ENCODE data around the gene GNAL.
A peak's percentile ranks its signal among the peaks of the same experiment; 100 is the strongest.

GNAL gene

DNA sequence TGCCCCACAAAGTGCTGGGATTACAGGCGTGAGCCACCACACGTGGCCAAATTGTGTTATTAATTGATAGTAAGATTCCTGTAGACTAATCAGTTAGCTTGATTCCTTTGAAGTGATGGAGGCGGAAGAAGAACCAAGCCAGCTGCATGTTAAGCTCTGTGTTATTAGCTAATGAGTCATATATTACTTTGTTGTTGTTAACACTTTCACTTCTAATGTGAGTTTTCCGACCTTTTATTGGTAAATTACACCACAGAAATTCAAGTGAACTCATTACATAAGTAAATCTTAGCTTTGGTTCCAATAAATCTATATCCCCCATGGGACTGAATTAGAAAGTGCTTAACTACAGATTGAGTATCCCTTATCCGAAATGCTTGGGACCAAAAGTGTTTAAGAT lies 182.4 kb downstream of the GNAL start:
- TF ChIP-seq OSR1 (CRISPR knock-in tag; IDR thresholded peaks at IDR 0.05) (no peak), POU6F1 (CRISPR knock-in tag; IDR thresholded peaks at IDR 0.05; ENCODE audit: borderline replicate concordance, low read depth) (no peak), ZNF565 (CRISPR knock-in tag; conservative IDR thresholded peaks at IDR 0.05; ENCODE audit: low read depth) (no peak), GLIS3 (CRISPR knock-in tag; IDR thresholded peaks at IDR 0.05) (no peak), ESRRG (CRISPR knock-in tag; IDR thresholded peaks at IDR 0.05) (no peak), ZFP30 (CRISPR knock-in tag; IDR thresholded peaks at IDR 0.05) (no peak), TCF4 (CRISPR knock-in tag; IDR thresholded peaks at IDR 0.05; ENCODE audit: borderline replicate concordance) (no peak), CSDC2 (CRISPR knock-in tag; IDR thresholded peaks at IDR 0.05) (no peak), ARNTL (CRISPR knock-in tag; IDR thresholded peaks at IDR 0.05; ENCODE audit: borderline replicate concordance, low read depth) (no peak), TOX (CRISPR knock-in tag; IDR thresholded peaks at IDR 0.05; ENCODE audit: borderline replicate concordance) (no peak), PPARA (CRISPR knock-in tag; IDR thresholded peaks at IDR 0.05; ENCODE audit: borderline replicate concordance) (no peak), ZC3H10 (CRISPR knock-in tag; IDR thresholded peaks at IDR 0.05) (no peak), RARB (CRISPR knock-in tag; IDR thresholded peaks at IDR 0.05) (no peak), ZNF70 (CRISPR knock-in tag; IDR thresholded peaks at IDR 0.05) (no peak), BACH2 (CRISPR knock-in tag; IDR thresholded peaks at IDR 0.05; ENCODE audit: borderline replicate concordance) (no peak)
- ATAC-seq: no peak

GRCh38 chr18:11872479-11873136 lies 183.5 kb downstream of the GNAL start:
- ATAC-seq: peak; percentile 76
- TF ChIP-seq, protein P1, sequence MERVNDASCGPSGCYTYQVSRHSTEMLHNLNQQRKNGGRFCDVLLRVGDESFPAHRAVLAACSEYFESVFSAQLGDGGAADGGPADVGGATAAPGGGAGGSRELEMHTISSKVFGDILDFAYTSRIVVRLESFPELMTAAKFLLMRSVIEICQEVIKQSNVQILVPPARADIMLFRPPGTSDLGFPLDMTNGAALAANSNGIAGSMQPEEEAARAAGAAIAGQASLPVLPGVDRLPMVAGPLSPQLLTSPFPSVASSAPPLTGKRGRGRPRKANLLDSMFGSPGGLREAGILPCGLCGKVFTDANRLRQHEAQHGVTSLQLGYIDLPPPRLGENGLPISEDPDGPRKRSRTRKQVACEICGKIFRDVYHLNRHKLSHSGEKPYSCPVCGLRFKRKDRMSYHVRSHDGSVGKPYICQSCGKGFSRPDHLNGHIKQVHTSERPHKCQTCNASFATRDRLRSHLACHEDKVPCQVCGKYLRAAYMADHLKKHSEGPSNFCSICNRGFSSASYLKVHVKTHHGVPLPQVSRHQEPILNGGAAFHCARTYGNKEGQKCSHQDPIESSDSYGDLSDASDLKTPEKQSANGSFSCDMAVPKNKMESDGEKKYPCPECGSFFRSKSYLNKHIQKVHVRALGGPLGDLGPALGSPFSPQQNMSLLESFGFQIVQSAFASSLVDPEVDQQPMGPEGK (CRISPR knock-in tag; IDR thresholded peaks at IDR 0.05; ENCODE audit: borderline replicate concordance): no peak
- TF ChIP-seq ZNF565 (CRISPR knock-in tag; conservative IDR thresholded peaks at IDR 0.05; ENCODE audit: low read depth) (no peak), GLIS3 (CRISPR knock-in tag; IDR thresholded peaks at IDR 0.05) (no peak), ZNF8 (CRISPR knock-in tag; IDR thresholded peaks at IDR 0.05) (no peak), ZNF70 (CRISPR knock-in tag; IDR thresholded peaks at IDR 0.05) (no peak), TCF4 (CRISPR knock-in tag; IDR thresholded peaks at IDR 0.05; ENCODE audit: borderline replicate concordance) (no peak), ZFP30 (CRISPR knock-in tag; IDR thresholded peaks at IDR 0.05) (no peak), PPARA (CRISPR knock-in tag; IDR thresholded peaks at IDR 0.05; ENCODE audit: borderline replicate concordance) (no peak), ARNTL (CRISPR knock-in tag; IDR thresholded peaks at IDR 0.05; ENCODE audit: borderline replicate concordance, low read depth) (no peak), OSR1 (CRISPR knock-in tag; IDR thresholded peaks at IDR 0.05) (no peak), RARB (CRISPR knock-in tag; IDR thresholded peaks at IDR 0.05) (no peak), BACH2 (CRISPR knock-in tag; IDR thresholded peaks at IDR 0.05; ENCODE audit: borderline replicate concordance) (no peak)
- TF ChIP-seq, protein P2, sequence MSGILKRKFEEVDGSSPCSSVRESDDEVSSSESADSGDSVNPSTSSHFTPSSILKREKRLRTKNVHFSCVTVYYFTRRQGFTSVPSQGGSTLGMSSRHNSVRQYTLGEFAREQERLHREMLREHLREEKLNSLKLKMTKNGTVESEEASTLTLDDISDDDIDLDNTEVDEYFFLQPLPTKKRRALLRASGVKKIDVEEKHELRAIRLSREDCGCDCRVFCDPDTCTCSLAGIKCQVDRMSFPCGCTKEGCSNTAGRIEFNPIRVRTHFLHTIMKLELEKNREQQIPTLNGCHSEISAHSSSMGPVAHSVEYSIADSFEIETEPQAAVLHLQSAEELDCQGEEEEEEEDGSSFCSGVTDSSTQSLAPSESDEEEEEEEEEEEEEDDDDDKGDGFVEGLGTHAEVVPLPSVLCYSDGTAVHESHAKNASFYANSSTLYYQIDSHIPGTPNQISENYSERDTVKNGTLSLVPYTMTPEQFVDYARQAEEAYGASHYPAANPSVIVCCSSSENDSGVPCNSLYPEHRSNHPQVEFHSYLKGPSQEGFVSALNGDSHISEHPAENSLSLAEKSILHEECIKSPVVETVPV (CRISPR knock-in tag; IDR thresholded peaks at IDR 0.05): no peak
- TF ChIP-seq, protein P3, sequence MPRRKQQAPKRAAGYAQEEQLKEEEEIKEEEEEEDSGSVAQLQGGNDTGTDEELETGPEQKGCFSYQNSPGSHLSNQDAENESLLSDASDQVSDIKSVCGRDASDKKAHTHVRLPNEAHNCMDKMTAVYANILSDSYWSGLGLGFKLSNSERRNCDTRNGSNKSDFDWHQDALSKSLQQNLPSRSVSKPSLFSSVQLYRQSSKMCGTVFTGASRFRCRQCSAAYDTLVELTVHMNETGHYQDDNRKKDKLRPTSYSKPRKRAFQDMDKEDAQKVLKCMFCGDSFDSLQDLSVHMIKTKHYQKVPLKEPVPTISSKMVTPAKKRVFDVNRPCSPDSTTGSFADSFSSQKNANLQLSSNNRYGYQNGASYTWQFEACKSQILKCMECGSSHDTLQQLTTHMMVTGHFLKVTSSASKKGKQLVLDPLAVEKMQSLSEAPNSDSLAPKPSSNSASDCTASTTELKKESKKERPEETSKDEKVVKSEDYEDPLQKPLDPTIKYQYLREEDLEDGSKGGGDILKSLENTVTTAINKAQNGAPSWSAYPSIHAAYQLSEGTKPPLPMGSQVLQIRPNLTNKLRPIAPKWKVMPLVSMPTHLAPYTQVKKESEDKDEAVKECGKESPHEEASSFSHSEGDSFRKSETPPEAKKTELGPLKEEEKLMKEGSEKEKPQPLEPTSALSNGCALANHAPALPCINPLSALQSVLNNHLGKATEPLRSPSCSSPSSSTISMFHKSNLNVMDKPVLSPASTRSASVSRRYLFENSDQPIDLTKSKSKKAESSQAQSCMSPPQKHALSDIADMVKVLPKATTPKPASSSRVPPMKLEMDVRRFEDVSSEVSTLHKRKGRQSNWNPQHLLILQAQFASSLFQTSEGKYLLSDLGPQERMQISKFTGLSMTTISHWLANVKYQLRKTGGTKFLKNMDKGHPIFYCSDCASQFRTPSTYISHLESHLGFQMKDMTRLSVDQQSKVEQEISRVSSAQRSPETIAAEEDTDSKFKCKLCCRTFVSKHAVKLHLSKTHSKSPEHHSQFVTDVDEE (CRISPR knock-in tag; IDR thresholded peaks at IDR 0.05): no peak

GRCh38 chr18:11873670-11874340 lies 184.7 kb downstream of the GNAL start:
- no peak for ATAC-seq
- TF ChIP-seq ZC3H10 (CRISPR knock-in tag; IDR thresholded peaks at IDR 0.05) (no peak), SNAI2 (CRISPR knock-in tag; IDR thresholded peaks at IDR 0.05) (no peak), ZNF8 (CRISPR knock-in tag; IDR thresholded peaks at IDR 0.05) (no peak), CREB5 (CRISPR knock-in tag; IDR thresholded peaks at IDR 0.05; ENCODE audit: low read depth) (no peak), BACH2 (CRISPR knock-in tag; IDR thresholded peaks at IDR 0.05; ENCODE audit: borderline replicate concordance) (no peak)
- TF ChIP-seq, protein P2 (CRISPR knock-in tag; IDR thresholded peaks at IDR 0.05): no peak
- TF ChIP-seq, protein P3 (CRISPR knock-in tag; IDR thresholded peaks at IDR 0.05): no peak
